Measurements from ENCODE around the gene WWOX.

DNA sequence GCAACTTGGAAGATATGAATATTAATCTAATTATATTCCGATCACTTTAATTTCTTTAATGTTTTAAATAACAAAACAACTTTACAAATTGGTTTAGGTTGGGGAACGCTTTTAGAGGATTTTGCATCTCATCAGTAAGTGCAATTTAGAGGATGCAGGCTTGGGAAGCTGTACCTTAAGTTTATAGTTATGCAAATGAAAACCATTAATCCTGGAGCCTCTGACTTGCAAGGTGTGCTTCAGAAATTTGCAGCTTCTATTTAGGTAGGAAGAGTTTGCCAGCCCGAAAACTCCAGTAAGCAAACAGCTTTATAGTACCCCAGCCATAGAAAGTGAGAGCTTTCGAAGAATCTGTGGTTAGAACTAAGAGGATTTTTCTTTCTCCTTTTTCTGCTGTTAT lies 954.1 kb downstream of the WWOX start:
- TF ChIP-seq TAF1 (IDR thresholded peaks at IDR 0.05; ENCODE audit: borderline replicate concordance, insufficient read depth, low read length) (no peak), POLR2AphosphoS5 (IDR thresholded peaks at IDR 0.05; ENCODE audit: low read depth, low read length) (no peak), REST (IDR thresholded peaks at IDR 0.05; ENCODE audit: insufficient read depth in 1 of 2, low read depth in 2 of 2, low read length in 2 of 2) (no peak), SIN3A (IDR thresholded peaks at IDR 0.05; ENCODE audit: borderline replicate concordance, insufficient read depth, low read length) (no peak), FOXP2 (optimal IDR thresholded peaks at IDR 0.05; ENCODE audit: borderline replicate concordance, extremely low read depth, extremely low read length, insufficient read depth) (no peak)
